H1 (cell line): ENCODE measurements around the gene SOX30.

ENCODE experiments used
- ATF3 ChIP-seq: IDR thresholded peaks from 2 replicates; pipeline ENCODE4 v1.6.1; 2011; ENCODE audit warnings: low read depth, mild to moderate bottlenecking, low read length; ENCODE audit not compliant: insufficient read depth
- CEBPB ChIP-seq: IDR thresholded peaks from 2 replicates; pipeline ENCODE4 v1.6.1; 2012; ENCODE audit warnings: low read depth, low read length
- CTCF ChIP-seq, 3 experiments: IDR thresholded peaks; 1 replicate in 2 of 3; 2 replicates in 1 of 3; pipeline versions ENCODE4 v1.5.1 to v1.6.1; 2011; ENCODE audit warnings: low read length in 3 of 3, mild to moderate bottlenecking in 3 of 3, inconsistent platforms in 2 of 3, low read depth in 1 of 3, moderate library complexity in 1 of 3; ENCODE audit not compliant: insufficient read depth in 1 of 3; ENCODE audit errors: control extremely low read depth in 1 of 3
- EZH2 ChIP-seq: fragments of 200-600 bp; sonication (generic); IDR thresholded peaks from 2 replicates; pipeline ENCODE4 v1.7.1; 2012; ENCODE audit warnings: low read depth, mild to moderate bottlenecking, moderate library complexity, low read length, inconsistent platforms; ENCODE audit not compliant: severe bottlenecking
- POLR2A ChIP-seq, 2 experiments: IDR thresholded peaks; 1 replicate in 1 of 2; 2 replicates in 1 of 2; pipeline ENCODE4 v1.6.1; 2011; ENCODE audit warnings: low read depth in 2 of 2, low read length in 2 of 2, mild to moderate bottlenecking in 2 of 2; ENCODE audit errors: control extremely low read depth in 1 of 2
- RFX5 ChIP-seq: IDR thresholded peaks from 2 replicates; pipeline ENCODE4 v1.6.1; 2011; ENCODE audit warnings: low read depth, low read length, improper control_type of control experiment, borderline replicate concordance
- SAP30 ChIP-seq: fragments of 300-600 bp; sonication (generic); IDR thresholded peaks from 2 replicates; pipeline ENCODE4 v1.7.1; 2012; ENCODE audit warnings: low read length, moderate library complexity, mild to moderate bottlenecking, inconsistent platforms; ENCODE audit not compliant: insufficient read depth, insufficient replicate concordance
- SP2 ChIP-seq: IDR thresholded peaks from 2 replicates; pipeline ENCODE4 v1.6.1; 2012; ENCODE audit warnings: mild to moderate bottlenecking, low read length, inconsistent platforms
- SRF ChIP-seq: IDR thresholded peaks from 2 replicates; pipeline ENCODE4 v1.6.1; 2011; ENCODE audit warnings: mild to moderate bottlenecking, low read depth, low read length, moderate library complexity

GRCh38 chr5:157624144-157624543, 28.1 kb downstream of the SOX30 start:
- no peak for TF ChIP-seq CTCF (IDR thresholded peaks at IDR 0.05; ENCODE audit: control extremely low read depth in 1 of 3, insufficient read depth in 1 of 3, low read depth in 1 of 3, low read length in 3 of 3)
- no peak for TF ChIP-seq RFX5
- no peak for TF ChIP-seq SRF
- TF ChIP-seq ATF3 = no peak
- no peak for TF ChIP-seq CEBPB
- no peak for TF ChIP-seq EZH2
- TF ChIP-seq POLR2A (IDR thresholded peaks at IDR 0.05; ENCODE audit: control extremely low read depth in 1 of 2, low read depth in 2 of 2, low read length in 2 of 2) = no peak
- TF ChIP-seq SAP30 = no peak
- no peak for TF ChIP-seq SP2
